ENCODE measurements around the gene FASTK. TPM values are rescaled to one million over a fixed set of nuclear protein-coding genes. Genes with fewer than 3 reads are reported as not detected.

The FASTK gene
- total RNA-seq, 4 donors from 2014 or later, result 51.3 to 82.2 (median 60.8) TPM

DNA sequence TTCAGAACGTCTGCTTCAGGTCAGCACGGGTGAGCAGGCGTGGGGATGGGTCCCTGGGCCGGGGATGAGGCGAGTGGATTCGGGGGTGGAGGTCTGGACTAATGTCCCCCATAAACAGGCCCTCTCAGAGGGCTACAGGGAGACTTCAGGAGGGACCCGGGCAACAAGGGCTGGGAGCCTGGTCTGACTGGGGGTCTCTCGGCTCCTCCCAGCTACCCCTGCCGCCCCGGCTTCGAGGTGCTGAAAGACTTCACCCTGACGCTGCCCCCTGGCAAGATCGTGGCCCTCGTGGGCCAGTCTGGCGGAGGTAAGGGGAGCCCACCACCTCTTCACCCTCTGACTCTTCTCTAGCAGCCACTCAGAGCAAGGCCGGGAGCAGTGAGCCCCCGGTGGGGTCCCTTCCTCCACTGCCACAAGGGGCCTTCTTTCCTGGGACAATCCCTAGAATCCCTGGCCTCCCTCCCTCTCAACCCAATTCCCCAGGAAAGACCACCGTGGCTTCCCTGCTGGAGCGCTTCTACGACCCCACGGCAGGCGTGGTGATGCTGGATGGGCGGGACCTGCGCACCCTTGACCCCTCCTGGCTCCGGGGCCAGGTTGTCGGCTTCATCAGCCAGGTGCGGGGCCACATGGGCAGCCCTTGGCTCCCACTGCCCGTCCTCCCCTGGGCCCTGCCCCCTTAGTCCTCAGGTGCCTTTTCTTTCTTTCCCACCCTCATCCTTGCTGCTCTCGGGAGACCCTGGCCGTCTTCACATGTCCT lies 39.8 kb downstream of the FASTK start:
- peaks cover 0 to 17% (median 9%) of the 10 kb centered on the region in 3 donors for H3K4me1 ChIP-seq
- no peaks in the 10 kb centered on the region for H3K27me3 ChIP-seq
- H3K9me3 ChIP-seq, result no peaks in the 10 kb centered on the region
- ATAC-seq, result no peak
- peaks cover 0 to 75% of the 10 kb centered on the region in 2 donors for H3K36me3 ChIP-seq
- WGBS, 2 donors (ENCODE audit: low coverage in 1 of 2), result 76% methylated on average over 8 of the region's 30 CpGs; no CpG with 5 or more reads in 1 of the 2 donors
- TF ChIP-seq POLR2AphosphoS5 (IDR thresholded peaks at IDR 0.05) (no peak), POLR2A (IDR thresholded peaks at IDR 0.05) (no peak)
- no peak overlapping the region for H3K27ac ChIP-seq
- H3K4me3 ChIP-seq, result no peak overlapping the region

GRCh38 chr7:151039850-151040548 lies 40.6 kb downstream of the FASTK start:
- H3K27ac ChIP-seq, result peak overlapping the region in 2 of 4 donors; percentile 21 to 48
- WGBS, 2 donors (ENCODE audit: low coverage in 1 of 2), result 62 to 65% methylated on average over 4 to 5 of the region's 18 CpGs
- no peaks in the 10 kb centered on the region for H3K27me3 ChIP-seq
- TF ChIP-seq EP300 (IDR thresholded peaks at IDR 0.05) (no peak), POLR2A (IDR thresholded peaks at IDR 0.05) (no peak), POLR2AphosphoS5 (IDR thresholded peaks at IDR 0.05) (no peak)
- TF ChIP-seq, protein P1, sequence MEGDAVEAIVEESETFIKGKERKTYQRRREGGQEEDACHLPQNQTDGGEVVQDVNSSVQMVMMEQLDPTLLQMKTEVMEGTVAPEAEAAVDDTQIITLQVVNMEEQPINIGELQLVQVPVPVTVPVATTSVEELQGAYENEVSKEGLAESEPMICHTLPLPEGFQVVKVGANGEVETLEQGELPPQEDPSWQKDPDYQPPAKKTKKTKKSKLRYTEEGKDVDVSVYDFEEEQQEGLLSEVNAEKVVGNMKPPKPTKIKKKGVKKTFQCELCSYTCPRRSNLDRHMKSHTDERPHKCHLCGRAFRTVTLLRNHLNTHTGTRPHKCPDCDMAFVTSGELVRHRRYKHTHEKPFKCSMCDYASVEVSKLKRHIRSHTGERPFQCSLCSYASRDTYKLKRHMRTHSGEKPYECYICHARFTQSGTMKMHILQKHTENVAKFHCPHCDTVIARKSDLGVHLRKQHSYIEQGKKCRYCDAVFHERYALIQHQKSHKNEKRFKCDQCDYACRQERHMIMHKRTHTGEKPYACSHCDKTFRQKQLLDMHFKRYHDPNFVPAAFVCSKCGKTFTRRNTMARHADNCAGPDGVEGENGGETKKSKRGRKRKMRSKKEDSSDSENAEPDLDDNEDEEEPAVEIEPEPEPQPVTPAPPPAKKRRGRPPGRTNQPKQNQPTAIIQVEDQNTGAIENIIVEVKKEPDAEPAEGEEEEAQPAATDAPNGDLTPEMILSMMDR (IDR thresholded peaks at IDR 0.05), result no peak
- ATAC-seq, result no peak
- no peaks in the 10 kb centered on the region for H3K9me3 ChIP-seq
- H3K4me3 ChIP-seq, result no peak overlapping the region
- peaks cover 0 to 17% (median 9%) of the 10 kb centered on the region in 3 donors for H3K4me1 ChIP-seq
- H3K36me3 ChIP-seq, result peaks cover 0 to 75% of the 10 kb centered on the region in 2 donors

DNA sequence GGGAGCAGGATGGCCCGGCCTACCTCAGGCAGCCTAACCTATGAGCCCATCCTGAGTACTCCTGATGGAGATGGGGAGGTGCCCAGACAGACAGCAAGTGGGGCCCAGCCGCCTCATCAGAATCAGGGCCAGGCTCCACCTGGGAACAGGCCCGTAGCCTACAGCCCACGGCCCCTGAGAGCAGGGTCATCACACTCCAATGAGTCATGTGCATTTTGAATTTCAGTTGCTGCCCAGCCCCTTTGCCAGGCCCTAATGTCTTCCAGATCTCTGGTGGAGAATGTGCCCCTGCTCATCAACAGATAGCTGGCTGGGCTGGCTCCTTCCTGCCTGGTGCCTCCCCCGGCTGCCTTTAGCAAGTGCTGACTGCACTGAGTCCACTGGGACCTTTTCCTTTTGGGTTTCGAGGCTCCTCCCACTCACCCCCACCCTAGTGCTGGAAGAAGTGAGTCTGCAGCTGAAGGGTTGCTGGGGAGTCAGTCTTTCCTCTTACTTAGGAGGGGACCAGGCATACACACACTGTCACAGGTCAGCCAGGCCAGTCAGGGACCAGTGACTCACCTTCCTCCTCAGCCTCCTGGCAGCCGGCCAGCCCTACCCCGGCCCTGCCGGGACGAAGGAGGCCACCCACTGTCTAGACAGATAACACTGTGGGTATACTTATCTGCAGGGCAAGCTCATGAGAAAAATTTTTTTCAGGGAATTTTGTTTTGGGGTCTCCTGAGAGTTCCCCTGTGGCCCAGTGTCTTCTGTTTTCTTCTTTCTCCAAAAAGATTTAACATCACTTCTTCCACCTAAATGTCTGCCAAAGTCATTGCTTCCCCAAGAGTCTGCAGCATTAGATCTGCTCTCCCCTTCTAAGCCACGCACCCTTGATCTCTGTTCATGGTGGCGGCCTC lies 41.4 kb downstream of the FASTK start:
- TF ChIP-seq POLR2A (IDR thresholded peaks at IDR 0.05) (no peak), POLR2AphosphoS5 (IDR thresholded peaks at IDR 0.05) (peak; percentile 21)
- peaks cover 0 to 75% of the 10 kb centered on the region in 2 donors for H3K36me3 ChIP-seq
- no peak overlapping the region for H3K4me3 ChIP-seq
- no peaks in the 10 kb centered on the region for H3K27me3 ChIP-seq
- H3K27ac ChIP-seq, result peak overlapping the region in 3 of 4 donors; percentile 21 to 48 (median 31)
- no peaks in the 10 kb centered on the region for H3K9me3 ChIP-seq
- peak; percentile 72 for ATAC-seq
- peaks cover 0 to 17% (median 9%) of the 10 kb centered on the region in 3 donors for H3K4me1 ChIP-seq
- 30 to 80% methylated on average over 1 to 7 of the region's 12 CpGs for WGBS, 2 donors (ENCODE audit: low coverage in 1 of 2)

- peaks cover 0 to 72% of the 10 kb centered on the region in 2 donors for H3K36me3 ChIP-seq
- ATAC-seq, result no peak
- no peak overlapping the region for H3K27ac ChIP-seq
- no peak overlapping the region for H3K4me3 ChIP-seq
- H3K9me3 ChIP-seq, result no peaks in the 10 kb centered on the region
- TF ChIP-seq, protein P1 (IDR thresholded peaks at IDR 0.05), result no peak
- no peak for TF ChIP-seq POLR2A (IDR thresholded peaks at IDR 0.05)
- TF ChIP-seq EP300 (IDR thresholded peaks at IDR 0.05), result no peak
- no peaks in the 10 kb centered on the region for H3K27me3 ChIP-seq
- WGBS, 2 donors (ENCODE audit: low coverage in 1 of 2), result 77% methylated on average over 3 of the region's 17 CpGs; no CpG with 5 or more reads in 1 of the 2 donors
- H3K4me1 ChIP-seq, result peaks cover 0 to 17% (median 9%) of the 10 kb centered on the region in 3 donors
Observed at GRCh38 chr7:151035902-151036301, 44.7 kb downstream of the FASTK start.

GRCh38 chr7:151035026-151035717 lies 45.4 kb downstream of the FASTK start:
- ATAC-seq, result no peak
- H3K27ac ChIP-seq, result no peak overlapping the region
- H3K4me3 ChIP-seq, result no peak overlapping the region
- peaks cover 0 to 18% (median 9%) of the 10 kb centered on the region in 3 donors for H3K4me1 ChIP-seq
- H3K36me3 ChIP-seq, result peaks cover 0 to 68% of the 10 kb centered on the region in 2 donors
- H3K27me3 ChIP-seq, result no peaks in the 10 kb centered on the region
- H3K9me3 ChIP-seq, result no peaks in the 10 kb centered on the region
- no peak for TF ChIP-seq POLR2AphosphoS5 (IDR thresholded peaks at IDR 0.05)
- WGBS, 2 donors (ENCODE audit: low coverage in 1 of 2), result 88 to 95% methylated on average over 4 of the region's 21 CpGs
